ENCODE data around the gene NSMCE1.

- no peak for TF ChIP-seq CTCF (IDR thresholded peaks at IDR 0.05; ENCODE audit: low read length)
- no peak for TF ChIP-seq EZH2 (optimal IDR thresholded peaks at IDR 0.05; ENCODE audit: low read depth, low read length)
These were observed 35.5 kb downstream of the NSMCE1 start for GRCh38 chr16:27232901-27233625.
